Suprapubic skin (tissue), 4 donors: ENCODE results near the gene AADAC.

Experiments
- POLR2A ChIP-seq, 2 donors: fragments of 450-650 bp; IDR thresholded peaks; one replicate each; pipeline ENCODE4 v1.6.1; 2017; ENCODE audit warnings: antibody characterized with exemption in 2 of 2, mild to moderate bottlenecking in 2 of 2, moderate library complexity in 2 of 2
- POLR2AphosphoS5 ChIP-seq, 3 donors: sonication (generic); formaldehyde crosslinking; IDR thresholded peaks; one replicate each; pipeline ENCODE4 v1.6.1; 2017; ENCODE audit warnings: antibody characterized with exemption in 3 of 3
- TF ChIP-seq, protein P1 (sequence below), 2 donors: fragments of 200-600 bp in 1 of 2; fragments of 450-650 bp in 1 of 2; sonication (generic) in 1 of 2; IDR thresholded peaks; one replicate each; pipeline ENCODE4 v1.5.1; 2016 to 2019; ENCODE audit warnings: antibody characterized with exemption in 2 of 2, mild to moderate bottlenecking in 1 of 2, moderate library complexity in 1 of 2

DNA sequence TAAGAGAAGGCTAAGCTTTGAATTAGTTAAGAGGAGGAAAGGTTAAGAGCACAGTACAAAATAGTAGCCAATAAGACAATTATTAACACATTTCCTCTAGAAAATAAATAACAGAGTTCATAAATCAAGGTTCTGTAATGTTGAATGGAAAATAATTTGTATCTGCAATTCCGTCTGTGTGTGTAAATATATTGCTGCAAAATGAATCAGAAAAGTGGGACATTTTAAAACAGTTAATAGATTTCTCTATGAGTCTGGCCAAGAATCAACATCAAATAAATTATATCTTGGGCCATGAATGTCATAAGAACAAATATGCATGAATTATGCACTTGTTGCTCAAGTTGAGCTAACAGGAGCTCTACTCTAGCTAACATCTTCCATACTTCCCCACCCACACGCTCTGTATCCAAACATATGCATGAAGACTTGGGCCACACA lies 45.3 kb downstream of the AADAC start:
- TF ChIP-seq, protein P1, sequence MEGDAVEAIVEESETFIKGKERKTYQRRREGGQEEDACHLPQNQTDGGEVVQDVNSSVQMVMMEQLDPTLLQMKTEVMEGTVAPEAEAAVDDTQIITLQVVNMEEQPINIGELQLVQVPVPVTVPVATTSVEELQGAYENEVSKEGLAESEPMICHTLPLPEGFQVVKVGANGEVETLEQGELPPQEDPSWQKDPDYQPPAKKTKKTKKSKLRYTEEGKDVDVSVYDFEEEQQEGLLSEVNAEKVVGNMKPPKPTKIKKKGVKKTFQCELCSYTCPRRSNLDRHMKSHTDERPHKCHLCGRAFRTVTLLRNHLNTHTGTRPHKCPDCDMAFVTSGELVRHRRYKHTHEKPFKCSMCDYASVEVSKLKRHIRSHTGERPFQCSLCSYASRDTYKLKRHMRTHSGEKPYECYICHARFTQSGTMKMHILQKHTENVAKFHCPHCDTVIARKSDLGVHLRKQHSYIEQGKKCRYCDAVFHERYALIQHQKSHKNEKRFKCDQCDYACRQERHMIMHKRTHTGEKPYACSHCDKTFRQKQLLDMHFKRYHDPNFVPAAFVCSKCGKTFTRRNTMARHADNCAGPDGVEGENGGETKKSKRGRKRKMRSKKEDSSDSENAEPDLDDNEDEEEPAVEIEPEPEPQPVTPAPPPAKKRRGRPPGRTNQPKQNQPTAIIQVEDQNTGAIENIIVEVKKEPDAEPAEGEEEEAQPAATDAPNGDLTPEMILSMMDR (IDR thresholded peaks at IDR 0.05) = no peak
- TF ChIP-seq POLR2A (IDR thresholded peaks at IDR 0.05) (no peak), POLR2AphosphoS5 (IDR thresholded peaks at IDR 0.05) (no peak)
